ENCODE results near the gene ZNF444. TPM values are rescaled to one million over a fixed set of nuclear protein-coding genes. Genes with fewer than 3 reads are reported as not detected.

ZNF444 gene
- 37.1 and 37.2 TPM in 2 replicates for total RNA-seq
- polyA plus RNA-seq: 41.7 and 45.6 TPM in 2 replicates
- polyA plus RNA-seq (2011; cell fraction: cytosol; rRNA removed): 12.4 and 19.3 TPM in 2 replicates
- 26.2 and 27.1 TPM in 2 replicates for polyA plus RNA-seq (2011; cell fraction: nucleus; rRNA removed)
- 14.2 and 20.1 TPM in 2 replicates for polyA plus RNA-seq (2012)
- 10.7 and 15.7 TPM in 2 replicates for polyA minus RNA-seq
- polyA minus RNA-seq (2011; cell fraction: cytosol; rRNA and poly(A)+ RNA removed): 9.6 TPM
- polyA minus RNA-seq (2011; cell fraction: nucleus; rRNA and poly(A)+ RNA removed): 6.7 and 11.8 TPM in 2 replicates
- Bru-seq, nascent RNA: percentile 60 among the genes with signal in this experiment
- BruChase-seq, experiment 1, labeled RNA remaining after a 6-hour chase: percentile 79 among the genes with signal in this experiment
- percentile 72 among the genes with signal in this experiment for BruChase-seq, experiment 2, labeled RNA remaining after a 2-hour chase
- long read RNA-seq, full-length matches to known transcripts: 61 of 97 reads
- long read RNA-seq, partial matches to known transcripts: 23 of 97 reads
- long read RNA-seq, other reads (novel, unspliced or antisense): 13 of 97 reads

DNA sequence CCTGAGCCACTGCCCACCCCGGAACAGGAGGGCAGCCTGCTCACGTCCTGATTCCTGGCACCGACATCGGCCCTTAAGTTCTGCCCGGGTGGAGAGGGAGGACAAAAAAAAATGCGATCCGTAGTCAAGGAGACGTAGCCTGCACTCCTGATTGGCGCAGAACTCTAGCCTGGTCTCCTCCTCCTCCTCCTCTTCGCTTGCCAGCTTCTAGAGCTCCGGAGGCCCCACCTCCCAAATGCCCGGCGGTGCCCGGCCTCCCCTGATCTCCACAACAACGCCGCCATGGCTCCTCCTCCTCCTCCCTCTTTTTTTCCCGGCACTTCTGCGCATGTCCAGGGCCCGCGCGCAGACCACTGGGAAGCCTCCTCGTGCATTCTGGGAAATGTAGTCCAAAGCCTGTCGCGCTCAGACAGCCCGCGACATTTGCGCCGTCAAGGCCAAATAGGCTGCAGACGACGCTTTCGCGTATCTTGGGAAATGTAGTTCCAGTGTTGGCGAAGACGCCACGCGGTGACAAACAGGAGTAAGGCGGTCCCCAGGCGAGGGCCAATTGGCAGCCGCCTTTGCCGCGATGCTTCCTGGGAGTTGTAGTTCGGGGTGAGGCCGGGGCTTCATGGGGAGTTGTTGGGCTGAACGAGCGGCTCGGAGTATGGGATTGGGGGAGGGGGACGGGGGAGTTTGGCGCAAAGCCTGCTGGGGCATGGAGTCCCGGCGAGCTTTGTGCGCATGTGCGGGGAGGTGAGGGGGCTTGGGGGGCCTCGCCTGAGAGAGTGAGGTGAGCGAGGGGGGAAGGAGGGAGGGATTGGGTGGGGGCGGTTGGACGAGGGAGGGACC is at the start of gene ZNF444:
Gene ZNF444 (plus strand): TSS at position 705 of the 834 bp plus-strand sequence. CDS start 5,625 bp downstream, outside the sequence.
- no TSS peak for BruUV-seq (replicated peaks)
- TF ChIP-seq POLR2A (IDR thresholded peaks at IDR 0.05; ENCODE audit: low read depth, low read length) (peak; percentile 59), EZH2 (IDR thresholded peaks at IDR 0.05; ENCODE audit: borderline replicate concordance, low read depth, low read length, severe bottlenecking) (no peak), FOS (IDR thresholded peaks at IDR 0.05; ENCODE audit: borderline replicate concordance, insufficient read depth, low read length) (no peak), JUN (IDR thresholded peaks at IDR 0.05; ENCODE audit: borderline replicate concordance, insufficient read depth, insufficient read length, low read depth) (no peak)
- TF ChIP-seq, protein P1, sequence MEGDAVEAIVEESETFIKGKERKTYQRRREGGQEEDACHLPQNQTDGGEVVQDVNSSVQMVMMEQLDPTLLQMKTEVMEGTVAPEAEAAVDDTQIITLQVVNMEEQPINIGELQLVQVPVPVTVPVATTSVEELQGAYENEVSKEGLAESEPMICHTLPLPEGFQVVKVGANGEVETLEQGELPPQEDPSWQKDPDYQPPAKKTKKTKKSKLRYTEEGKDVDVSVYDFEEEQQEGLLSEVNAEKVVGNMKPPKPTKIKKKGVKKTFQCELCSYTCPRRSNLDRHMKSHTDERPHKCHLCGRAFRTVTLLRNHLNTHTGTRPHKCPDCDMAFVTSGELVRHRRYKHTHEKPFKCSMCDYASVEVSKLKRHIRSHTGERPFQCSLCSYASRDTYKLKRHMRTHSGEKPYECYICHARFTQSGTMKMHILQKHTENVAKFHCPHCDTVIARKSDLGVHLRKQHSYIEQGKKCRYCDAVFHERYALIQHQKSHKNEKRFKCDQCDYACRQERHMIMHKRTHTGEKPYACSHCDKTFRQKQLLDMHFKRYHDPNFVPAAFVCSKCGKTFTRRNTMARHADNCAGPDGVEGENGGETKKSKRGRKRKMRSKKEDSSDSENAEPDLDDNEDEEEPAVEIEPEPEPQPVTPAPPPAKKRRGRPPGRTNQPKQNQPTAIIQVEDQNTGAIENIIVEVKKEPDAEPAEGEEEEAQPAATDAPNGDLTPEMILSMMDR (IDR thresholded peaks at IDR 0.05; ENCODE audit: extremely low read depth in 1 of 2, insufficient read depth in 1 of 2, low read depth in 1 of 2, low read length in 2 of 2): no peak
- TF ChIP-seq, protein P2, sequence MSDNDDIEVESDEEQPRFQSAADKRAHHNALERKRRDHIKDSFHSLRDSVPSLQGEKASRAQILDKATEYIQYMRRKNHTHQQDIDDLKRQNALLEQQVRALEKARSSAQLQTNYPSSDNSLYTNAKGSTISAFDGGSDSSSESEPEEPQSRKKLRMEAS (IDR thresholded peaks at IDR 0.05; ENCODE audit: insufficient read depth, insufficient read length): peak; percentile 16

More for the DNA sequence above, at the start of gene ZNF444:
- POLR2A ChIA-PET: interaction anchor here (0.6 to 1.5 kb wide), 3 partner anchors 13 to 448 kb away, joined by 3 to 10 read pairs (median 3); no protein-coding TSS in a partner anchor
- no peaks in the 10 kb centered on the region for H3K36me3 ChIP-seq (ENCODE audit: control insufficient read depth in 2 of 2, extremely low read depth in 1 of 2, insufficient read depth in 2 of 2, low read length in 2 of 2)
- H3K79me2 ChIP-seq (ENCODE audit: control insufficient read depth, insufficient read depth, low read length): peaks cover 22% of the 10 kb centered on the region
- H3K4me3 ChIP-seq (replicated peaks in 1 of 3; ENCODE audit: insufficient read depth in 1 of 3, low read depth in 1 of 3, low read length in 3 of 3): peak within 1 kb of the TSS; percentile 57 to 73 (median 70)
- no peaks in the 10 kb centered on the region for H3K9me3 ChIP-seq (replicated peaks; ENCODE audit: control insufficient read depth, insufficient read depth, low read length)
- H2AFZ ChIP-seq (ENCODE audit: low read depth, low read length): peak within 1 kb of the TSS; percentile 93
- H4K20me1 ChIP-seq (replicated peaks; ENCODE audit: control insufficient read depth, extremely low read depth, insufficient read depth, low read length): no peaks in the 10 kb centered on the region
- peak; percentile 100 for DNase-seq (ENCODE audit: low read depth, low spot score)
- intact Hi-C loops (cut with micrococcal nuclease): loop anchor here (1.0 to 2.0 kb wide), 5 partner anchors 13 to 175 kb away; partner anchors contain the start of gene ZNF787
- H3K9me1 ChIP-seq (replicated peaks; ENCODE audit: control insufficient read depth, extremely low read depth, insufficient read depth, low read length): no peaks in the 10 kb centered on the region
- H3K4me2 ChIP-seq (ENCODE audit: insufficient read depth, low read length): peak within 1 kb of the TSS; percentile 86
- H3K4me1 ChIP-seq (ENCODE audit: control insufficient read depth, extremely low read depth, insufficient read depth, low read length): peaks cover 10% of the 10 kb centered on the region
- CTCF ChIA-PET: interaction anchor here (0.8 to 3.1 kb wide), 10 partner anchors 9 to 192 kb away, joined by 3 to 18 read pairs (median 6); partner anchors contain the start of gene ZNF787
- no peaks in the 10 kb centered on the region for H3K27me3 ChIP-seq (ENCODE audit: control insufficient read depth in 2 of 2, insufficient read depth in 2 of 2, low read length in 2 of 2)
- FAIRE-seq: peak; percentile 99
- dilution Hi-C loops (cut with MboI; ENCODE audit: extremely low pct_ligation_motif_present, low sequenced_read_pairs): no loop called here
- H3K9ac ChIP-seq (replicated peaks; ENCODE audit: extremely low read depth, insufficient read depth, low read length): peak within 1 kb of the TSS; percentile 53
- H3K27ac ChIP-seq (ENCODE audit: insufficient read depth, low read depth, low read length): peak within 1 kb of the TSS; percentile 61

Measured in endothelial cell of umbilical vein (primary cell).